Femur (tissue), 1 donor: ENCODE measurements around the gene PDHX.
A peak's percentile ranks its signal among the peaks of the same experiment; 100 is the strongest.

Experiments used
- DNase-seq: peaks from one replicate; pipeline ENCODE4 v3.0.0-alpha.2; 2017

The PDHX gene

GRCh38 chr11:34994854-34995253 is 78.4 kb downstream of the PDHX start:
- DNase-seq = no peak

- DNase-seq = no peak
Measured at GRCh38 chr11:34996958-34997357, 80.5 kb downstream of the PDHX start.

DNA sequence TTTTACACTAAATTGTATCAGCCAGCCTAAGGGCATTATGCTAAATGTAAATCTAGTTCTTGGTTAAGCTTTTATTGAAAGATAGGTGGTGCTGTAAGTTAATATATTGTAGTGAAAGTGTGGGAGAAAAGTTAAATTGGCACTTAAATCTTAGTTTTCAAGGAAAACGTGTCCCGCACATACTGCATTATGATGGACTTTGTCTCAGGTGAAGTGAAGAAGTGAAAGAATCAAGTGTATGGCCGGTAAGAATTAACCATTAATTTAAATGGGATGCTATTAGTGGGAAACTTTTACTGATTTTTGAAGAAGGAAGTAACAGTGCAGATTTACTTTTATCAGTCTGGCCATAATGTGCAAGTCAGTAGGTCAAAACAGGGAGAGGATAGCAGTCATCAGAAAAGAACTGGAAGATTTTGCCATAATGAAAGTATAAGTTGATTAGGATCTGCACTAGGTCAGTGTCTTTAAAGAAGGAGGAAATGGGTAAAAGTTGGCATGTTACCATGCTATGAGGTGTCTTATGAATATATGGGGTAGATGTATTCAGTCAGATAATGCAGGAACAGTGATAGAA is 81.6 kb downstream of the PDHX start:
- DNase-seq = no peak

GRCh38 chr11:34999453-34999852 is 83.0 kb downstream of the PDHX start:
- no peak for DNase-seq

DNA sequence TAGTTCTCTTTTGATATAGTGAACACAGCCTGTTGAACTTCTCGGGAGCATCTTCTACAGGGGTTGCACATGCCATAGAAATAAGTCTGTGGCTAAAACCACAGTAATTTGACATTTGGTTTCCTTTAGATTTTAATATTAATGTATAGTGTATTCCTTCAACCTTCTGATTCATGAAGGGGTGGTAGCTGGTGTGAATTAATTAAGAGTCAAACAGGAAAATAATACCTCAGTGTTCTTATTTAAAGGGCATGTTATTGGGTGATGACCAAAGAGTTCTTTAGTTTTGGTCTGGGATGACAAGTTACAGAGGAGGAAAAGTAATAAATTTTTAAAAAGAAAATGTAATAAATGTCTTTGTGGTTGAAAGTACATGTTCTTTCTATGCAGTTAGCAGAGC is 86.8 kb downstream of the PDHX start:
- no peak for DNase-seq

DNA sequence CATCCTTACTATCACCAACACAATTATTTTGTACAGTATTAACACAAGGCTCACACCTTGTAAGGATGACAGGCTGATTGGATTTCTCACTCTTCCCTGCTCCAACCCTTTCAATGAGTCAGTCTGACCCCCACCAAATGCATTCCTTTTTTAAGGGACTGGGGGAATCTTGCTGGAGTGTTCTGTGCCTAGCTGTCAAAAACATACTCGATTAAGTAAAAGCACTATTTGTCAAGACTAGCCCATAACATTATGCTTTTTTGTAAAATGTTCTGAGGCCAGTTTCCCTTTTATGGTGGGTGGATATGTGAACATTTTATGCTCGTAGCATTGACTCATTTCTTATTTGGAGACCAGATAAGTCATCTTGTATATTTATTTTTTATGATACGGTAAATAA is 87.2 kb downstream of the PDHX start:
- DNase-seq = no peak

GRCh38 chr11:35005141-35005780 is 88.8 kb downstream of the PDHX start:
- no peak for DNase-seq

DNA sequence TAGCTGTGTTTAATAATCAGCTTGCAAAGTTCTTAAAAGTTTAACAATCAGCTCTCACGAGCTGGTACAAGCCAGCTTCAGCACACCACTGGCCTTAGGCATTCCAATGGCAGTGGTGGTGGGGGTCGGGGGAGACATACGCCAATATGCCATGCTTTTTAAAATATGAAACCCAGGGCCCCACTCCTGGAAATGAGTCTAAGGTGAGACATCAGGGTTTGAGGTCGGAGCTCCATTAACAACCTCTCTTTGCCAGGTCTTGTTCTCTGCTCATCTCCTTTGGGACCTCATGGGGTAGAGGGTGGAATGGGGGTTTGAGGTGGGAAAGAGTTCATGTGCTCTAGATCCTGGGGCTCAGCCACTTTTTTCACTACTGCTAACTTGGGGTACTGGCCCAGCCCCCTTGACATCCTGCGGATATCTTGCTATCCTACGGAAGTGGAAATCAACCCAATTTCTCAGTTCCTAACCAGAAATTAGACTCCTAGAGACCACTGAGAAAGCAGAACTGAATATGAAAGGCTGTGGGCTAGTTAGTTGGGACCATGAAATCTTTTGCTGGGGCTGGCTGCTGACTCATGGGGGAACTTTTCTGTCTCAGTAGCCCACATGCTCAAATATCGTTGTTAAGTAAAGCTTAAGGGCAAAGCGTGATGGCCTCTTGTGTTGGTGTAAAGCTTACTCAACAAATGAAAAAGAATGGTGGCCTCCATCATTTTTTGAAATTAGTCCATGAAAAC is 90.1 kb downstream of the PDHX start:
- no peak for DNase-seq

DNA sequence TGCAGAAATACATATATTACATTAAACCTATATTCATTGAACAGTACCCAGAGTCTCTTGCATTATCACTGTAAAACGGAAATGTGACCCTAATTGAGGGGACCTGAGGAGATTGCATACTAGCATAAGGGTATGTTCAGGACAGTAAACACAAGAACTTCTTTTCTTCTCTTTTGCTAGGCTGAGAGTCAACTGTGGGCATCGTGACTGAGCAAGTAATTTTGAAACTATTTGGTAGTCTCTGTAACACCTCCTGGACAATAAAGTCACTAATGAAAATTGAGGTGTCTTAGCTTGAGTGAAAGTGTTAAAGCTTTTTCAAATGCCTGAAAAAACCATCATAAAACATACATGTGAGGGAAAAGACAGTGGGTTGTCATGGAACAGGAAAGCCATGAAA is 90.9 kb downstream of the PDHX start:
- no peak for DNase-seq

GRCh38 chr11:35009191-35009943 is 92.9 kb downstream of the PDHX start:
- DNase-seq = no peak

GRCh38 chr11:35009944-35010342 is 93.5 kb downstream of the PDHX start:
- DNase-seq = peak; percentile 58

DNA sequence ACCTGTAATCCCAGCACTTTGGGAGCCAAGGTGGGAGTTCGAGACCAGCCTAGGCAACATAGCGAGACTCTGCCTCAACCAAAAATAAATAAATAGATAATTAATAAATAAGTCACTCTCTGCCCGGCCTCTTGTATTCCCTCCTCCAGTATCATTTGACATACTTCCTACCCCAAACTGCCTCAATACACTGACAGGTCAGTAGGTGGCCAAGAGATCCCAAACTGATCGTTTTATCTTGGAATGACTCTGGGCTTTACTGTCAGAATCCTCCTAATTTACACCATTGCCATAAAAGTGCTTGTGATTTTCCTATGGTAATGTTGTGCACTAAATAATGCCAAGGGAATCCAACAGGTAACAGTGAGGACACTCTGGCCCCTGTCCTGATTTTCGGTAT is 94.2 kb downstream of the PDHX start:
- no peak for DNase-seq

GRCh38 chr11:35011389-35011788 is 95.0 kb downstream of the PDHX start:
- DNase-seq = no peak

GRCh38 chr11:35011944-35012343 is 95.5 kb downstream of the PDHX start:
- DNase-seq = no peak

GRCh38 chr11:35012467-35013191 is 96.2 kb downstream of the PDHX start:
- no peak for DNase-seq

DNA sequence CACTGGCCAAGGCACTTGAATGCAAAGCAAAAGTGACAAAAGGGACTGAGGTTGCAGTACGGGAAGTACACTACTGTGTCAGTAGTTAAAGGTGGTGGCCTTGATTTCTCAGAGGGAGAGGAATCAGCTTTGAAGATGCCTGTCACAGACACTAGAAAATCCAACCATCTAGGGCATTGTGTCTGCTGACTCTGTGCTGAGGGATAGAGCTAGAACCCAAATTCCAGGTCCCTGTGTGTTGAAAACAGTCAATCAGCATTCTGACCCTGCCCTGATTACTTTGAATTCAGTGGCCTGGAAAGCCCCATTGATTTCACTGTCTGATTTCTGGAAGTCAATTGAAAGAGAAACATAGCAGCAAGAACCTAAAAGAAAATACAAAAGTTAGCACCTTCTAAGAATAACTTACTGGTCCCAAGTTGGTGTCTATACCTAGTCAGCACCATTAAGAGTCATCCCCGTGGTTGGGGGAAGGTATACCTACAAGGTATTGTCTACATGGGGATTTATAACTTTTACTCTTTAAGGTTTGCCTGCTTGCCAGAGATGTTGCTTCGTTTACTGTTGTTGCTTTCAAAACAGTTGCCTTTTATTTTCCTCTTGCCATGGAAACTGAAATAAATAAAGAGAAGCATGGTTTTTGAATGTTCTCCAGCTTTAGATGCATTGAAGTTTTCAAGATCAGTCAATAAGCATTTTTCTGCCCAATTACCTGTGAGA is 97.3 kb downstream of the PDHX start:
- DNase-seq = no peak

DNA sequence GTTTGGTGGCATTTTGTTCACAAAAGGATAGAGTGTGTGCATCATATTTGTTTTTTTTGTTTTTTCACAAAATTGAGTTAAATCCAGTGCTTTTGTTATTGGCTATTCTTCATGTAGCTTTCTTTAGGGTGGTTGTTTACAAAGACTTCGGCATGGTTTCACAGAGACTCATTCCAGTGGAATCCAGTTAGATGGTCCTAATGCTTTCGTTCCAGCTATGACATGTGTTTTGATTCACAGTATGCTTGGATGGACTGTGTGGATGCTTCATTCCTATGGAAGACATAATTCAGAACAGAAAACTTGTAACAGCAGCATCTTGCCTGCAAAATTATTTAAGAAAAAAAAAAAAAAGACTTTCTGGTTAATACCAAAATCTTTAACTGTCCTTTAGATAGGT is 97.9 kb downstream of the PDHX start:
- DNase-seq = no peak

- DNase-seq = no peak
Measured at GRCh38 chr11:35015621-35016387, 99.4 kb downstream of the PDHX start.

DNA sequence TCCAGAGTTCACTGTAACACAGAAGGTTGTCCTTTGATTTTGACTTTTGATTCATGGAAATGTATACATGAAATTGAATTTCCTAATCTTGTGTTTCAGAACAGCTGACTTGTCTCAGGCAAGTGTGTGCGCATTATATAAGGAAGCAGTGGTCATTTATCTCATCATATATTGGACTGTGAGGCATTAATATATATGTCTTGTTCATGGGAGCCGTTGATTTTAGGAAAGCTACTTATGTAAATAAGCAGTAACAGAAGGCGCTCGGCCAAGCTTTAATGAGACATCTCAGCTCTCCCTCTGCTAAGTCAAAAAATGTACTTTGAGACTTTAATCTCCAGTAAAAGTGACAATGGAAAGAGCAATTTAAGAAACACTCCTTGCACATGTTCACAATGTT is 100.5 kb downstream of the PDHX start:
- DNase-seq = no peak

DNA sequence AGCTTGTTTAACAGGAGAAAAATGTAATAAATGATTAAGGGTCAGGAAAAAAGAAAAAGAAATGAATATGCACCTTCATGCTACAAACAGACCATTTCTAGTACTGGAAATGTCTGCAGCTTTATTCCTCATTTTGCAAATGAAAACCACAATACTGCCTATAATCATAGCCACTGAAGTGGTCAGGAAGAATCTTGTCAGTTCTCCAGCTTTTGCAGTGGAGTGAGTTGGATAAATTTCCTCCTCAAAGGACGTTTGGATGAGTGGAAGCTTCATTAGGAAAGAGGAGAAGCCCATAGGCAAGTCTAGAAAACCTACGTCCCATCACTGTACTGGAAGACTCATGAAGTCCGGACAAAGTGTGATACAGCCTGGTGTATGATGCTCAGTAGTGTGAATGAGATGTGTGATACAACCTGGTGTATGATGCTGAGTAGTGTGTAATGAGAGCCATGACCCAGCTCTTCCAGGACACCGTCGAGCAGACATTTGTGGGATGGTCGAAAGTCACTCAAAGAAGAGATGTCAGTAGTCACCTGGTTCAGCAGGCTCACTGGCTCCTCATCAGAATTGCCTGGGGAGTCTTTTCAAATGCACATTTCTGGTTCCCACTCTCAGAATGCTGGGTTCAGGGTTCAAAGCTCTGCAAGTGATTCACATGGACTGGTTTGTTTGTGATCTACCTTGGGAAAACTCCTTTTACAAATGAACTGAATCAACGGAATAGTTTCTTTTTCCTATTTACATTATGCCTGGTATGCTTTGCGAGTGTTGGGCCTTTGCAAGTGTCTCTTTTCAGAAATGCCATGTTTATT is 101.3 kb downstream of the PDHX start:
- DNase-seq = no peak

DNA sequence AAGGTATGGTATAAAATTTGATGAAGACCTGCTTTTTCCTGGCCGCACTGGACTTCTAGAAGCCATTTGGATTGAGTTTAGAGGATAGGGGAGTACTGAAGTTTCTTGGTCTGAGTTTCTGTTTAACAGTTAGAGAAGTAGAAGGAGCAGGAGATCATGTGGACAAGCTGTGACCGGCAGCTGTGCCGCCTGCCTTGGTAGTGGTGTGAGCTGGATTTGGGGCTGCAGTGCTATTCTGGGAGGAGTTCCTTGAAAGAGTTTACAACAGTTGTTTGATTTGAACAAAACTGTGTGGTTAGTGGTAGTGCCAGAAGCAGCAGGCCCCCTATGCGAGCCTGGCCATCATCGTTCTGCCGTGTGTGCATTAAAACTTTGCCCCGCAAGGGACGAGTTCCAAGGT is 105.2 kb downstream of the PDHX start:
- no peak for DNase-seq
